Caco-2 (cell line): Measurements from ENCODE around the gene PPP1R2. TPM values are rescaled to one million over a fixed set of nuclear protein-coding genes. Genes with fewer than 3 reads are reported as not detected.

Experiments used
- BruUV-seq: library from RNA; stranded (reverse); fragments of 400-500 nt; replicated peaks from 2 replicates; lab custom pipeline; 2021; lab: Mats Ljungman, UMichigan
- CTCF ChIA-PET: fragments of 300-600 bp; sonication (Branson Sonifier 250); formaldehyde crosslinking; loops from one replicate; lab custom pipeline; 2022; ENCODE audit warnings: antibody characterized with exemption; lab: Charles Lee
- POLR2A ChIA-PET: fragments of 300-600 bp; sonication (Branson Sonifier 250); formaldehyde crosslinking; loops from one replicate; lab custom pipeline; 2022; ENCODE audit warnings: antibody characterized with exemption; lab: Charles Lee
- DNase-seq, 2 experiments: peaks; one replicate each; pipeline versions ENCODE4 v3.0.0 to v3.0.0-alpha.2; 2020 to 2022
- H3K27me3 ChIP-seq: replicated peaks from 2 replicates; pipeline ENCODE4 v1.6.0; 2011; ENCODE audit warnings: low read length; ENCODE audit not compliant: control insufficient read depth, insufficient read depth
- H3K36me3 ChIP-seq: 2 replicates; pipeline ENCODE4 v1.5.1; 2011; ENCODE audit warnings: low read length; ENCODE audit not compliant: control insufficient read depth, insufficient read depth
- H3K4me1 ChIP-seq: fragments of 250-450 bp; sonication (Bioruptor Pico); 2 replicates; pipeline ENCODE4 v1.5.1; 2020; ENCODE audit warnings: mild to moderate bottlenecking
- H3K4me3 ChIP-seq: 2 replicates; pipeline ENCODE4 v1.5.1; 2011; ENCODE audit warnings: low read depth, mild to moderate bottlenecking, control low read depth, low read length
- H3K9me3 ChIP-seq: fragments of 250-450 bp; sonication (Bioruptor Pico); 2 replicates; pipeline ENCODE4 v1.5.1; 2020; ENCODE audit warnings: mild to moderate bottlenecking, moderate library complexity
- H3K27ac Mint-ChIP-seq: one replicate; pipeline ENCODE4 v1.8.0; 2022; ENCODE audit warnings: mixed read lengths; ENCODE audit not compliant: unreplicated experiment
- H3K27me3 Mint-ChIP-seq: one replicate; pipeline ENCODE4 v1.8.0; 2022; ENCODE audit warnings: mixed read lengths; ENCODE audit not compliant: insufficient read depth, unreplicated experiment
- H3K36me3 Mint-ChIP-seq: one replicate; pipeline ENCODE4 v1.8.0; 2022; ENCODE audit warnings: mild to moderate bottlenecking, mixed read lengths; ENCODE audit not compliant: insufficient read depth, unreplicated experiment
- H3K4me1 Mint-ChIP-seq: one replicate; pipeline ENCODE4 v1.8.0; 2022; ENCODE audit warnings: low read depth, mixed read lengths; ENCODE audit not compliant: unreplicated experiment
- H3K4me3 Mint-ChIP-seq: one replicate; pipeline ENCODE4 v1.8.0; 2022; ENCODE audit warnings: mild to moderate bottlenecking, moderate library complexity, mixed read lengths; ENCODE audit not compliant: unreplicated experiment
- H3K9me3 Mint-ChIP-seq: one replicate; pipeline ENCODE4 v1.8.0; 2022; ENCODE audit warnings: mixed read lengths; ENCODE audit not compliant: unreplicated experiment
- intact Hi-C: fragments of 100-400 bp; cut with micrococcal nuclease; formaldehyde crosslinking; loops from one replicate; pipeline ENCODE4 v1.10.0; 2022; ENCODE audit not compliant: unreplicated experiment
- total RNA-seq: library from RNA; stranded (reverse); gene quantifications from 2 replicates; pipeline ENCODE4 v1.2.3, GENCODE V29; 2022
- TF ChIP-seq, protein P1 (sequence below), 2 experiments: fragments of 200-600 bp in 1 of 2; IDR thresholded peaks; 1 replicate in 1 of 2; 2 replicates in 1 of 2; pipeline versions ENCODE4 v1.5.1 to v1.8.0; 2011 to 2022; ENCODE audit warnings: antibody characterized with exemption in 1 of 2, control low read depth in 1 of 2, inconsistent platforms in 1 of 2, low read depth in 1 of 2, low read length in 1 of 2, mild to moderate bottlenecking in 1 of 2, moderate library complexity in 1 of 2; ENCODE audit not compliant: insufficient read depth in 1 of 2, severe bottlenecking in 1 of 2, unreplicated experiment in 1 of 2

Gene PPP1R2
- total RNA-seq, 1 experiment from 2014 or later: 150 TPM

GRCh38 chr3:195568630-195569029 is 25.5 kb upstream of the PPP1R2 start:
- no TSS peak for BruUV-seq
- no peak overlapping the region for H3K4me3 ChIP-seq
- Mint-ChIP-seq H3K4me3 (no peak overlapping the region), H3K27me3 (no peaks in the 10 kb centered on the region), H3K27ac (no peak overlapping the region), H3K36me3 (no peaks in the 10 kb centered on the region), H3K4me1 (peaks cover 13% of the 10 kb centered on the region), H3K9me3 (no peaks in the 10 kb centered on the region)
- ChIA-PET POLR2A (no interaction called here), CTCF (no interaction called here)
- H3K9me3 ChIP-seq: no peaks in the 10 kb centered on the region
- TF ChIP-seq, protein P1, sequence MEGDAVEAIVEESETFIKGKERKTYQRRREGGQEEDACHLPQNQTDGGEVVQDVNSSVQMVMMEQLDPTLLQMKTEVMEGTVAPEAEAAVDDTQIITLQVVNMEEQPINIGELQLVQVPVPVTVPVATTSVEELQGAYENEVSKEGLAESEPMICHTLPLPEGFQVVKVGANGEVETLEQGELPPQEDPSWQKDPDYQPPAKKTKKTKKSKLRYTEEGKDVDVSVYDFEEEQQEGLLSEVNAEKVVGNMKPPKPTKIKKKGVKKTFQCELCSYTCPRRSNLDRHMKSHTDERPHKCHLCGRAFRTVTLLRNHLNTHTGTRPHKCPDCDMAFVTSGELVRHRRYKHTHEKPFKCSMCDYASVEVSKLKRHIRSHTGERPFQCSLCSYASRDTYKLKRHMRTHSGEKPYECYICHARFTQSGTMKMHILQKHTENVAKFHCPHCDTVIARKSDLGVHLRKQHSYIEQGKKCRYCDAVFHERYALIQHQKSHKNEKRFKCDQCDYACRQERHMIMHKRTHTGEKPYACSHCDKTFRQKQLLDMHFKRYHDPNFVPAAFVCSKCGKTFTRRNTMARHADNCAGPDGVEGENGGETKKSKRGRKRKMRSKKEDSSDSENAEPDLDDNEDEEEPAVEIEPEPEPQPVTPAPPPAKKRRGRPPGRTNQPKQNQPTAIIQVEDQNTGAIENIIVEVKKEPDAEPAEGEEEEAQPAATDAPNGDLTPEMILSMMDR (IDR thresholded peaks at IDR 0.05; ENCODE audit: insufficient read depth in 1 of 2, low read depth in 1 of 2, low read length in 1 of 2, severe bottlenecking in 1 of 2, unreplicated experiment in 1 of 2): no peak
- H3K27me3 ChIP-seq: no peaks in the 10 kb centered on the region
- H3K36me3 ChIP-seq: no peaks in the 10 kb centered on the region
- intact Hi-C loops: no loop called here
- no peak for DNase-seq
- peaks cover 7% of the 10 kb centered on the region for H3K4me1 ChIP-seq

- BruUV-seq: no TSS peak
- CTCF ChIA-PET: interaction anchor here (0.6 kb wide), 1 partner anchor 24 kb away, joined by 3 read pairs; no protein-coding TSS in a partner anchor
- POLR2A ChIA-PET: no interaction called here
- H3K36me3 ChIP-seq: no peaks in the 10 kb centered on the region
- intact Hi-C loops: no loop called here
- no peaks in the 10 kb centered on the region for H3K36me3 Mint-ChIP-seq
- no peak overlapping the region for H3K4me3 Mint-ChIP-seq
- no peaks in the 10 kb centered on the region for H3K9me3 Mint-ChIP-seq
- no peaks in the 10 kb centered on the region for H3K9me3 ChIP-seq
- H3K4me1 ChIP-seq: peaks cover 7% of the 10 kb centered on the region
- no peak for DNase-seq
- no peaks in the 10 kb centered on the region for H3K27me3 Mint-ChIP-seq
- no peak overlapping the region for H3K4me3 ChIP-seq
- H3K4me1 Mint-ChIP-seq: peaks cover 13% of the 10 kb centered on the region
- TF ChIP-seq, protein P1 (IDR thresholded peaks at IDR 0.05; ENCODE audit: insufficient read depth in 1 of 2, low read depth in 1 of 2, low read length in 1 of 2, severe bottlenecking in 1 of 2, unreplicated experiment in 1 of 2): no peak
- H3K27me3 ChIP-seq: no peaks in the 10 kb centered on the region
- H3K27ac Mint-ChIP-seq: no peak overlapping the region
Observed at GRCh38 chr3:195566797-195567196, 23.7 kb upstream of the PPP1R2 start.

DNA sequence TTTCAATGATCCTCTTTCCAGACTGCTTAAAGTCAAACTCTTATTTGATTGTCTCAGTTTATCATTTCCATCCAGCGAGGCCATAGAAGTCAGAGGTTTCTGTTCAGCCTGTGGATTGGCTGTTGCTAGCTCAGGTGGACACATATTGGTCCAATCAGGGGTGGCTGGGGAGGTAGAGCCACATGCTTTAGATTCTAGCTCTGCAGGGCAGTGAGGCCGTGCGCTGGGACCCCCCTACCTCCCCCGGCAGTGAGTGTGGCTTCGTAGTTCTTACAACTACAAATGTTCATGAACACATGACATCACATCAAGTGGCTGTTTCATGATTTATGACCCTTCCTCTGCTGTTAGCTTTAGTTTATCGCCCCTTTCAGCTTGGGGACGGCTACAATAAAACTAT is 22.6 kb upstream of the PPP1R2 start:
- ChIA-PET CTCF (no interaction called here), POLR2A (no interaction called here)
- Histone ChIP-seq H3K36me3 (no peaks in the 10 kb centered on the region), H3K9me3 (no peaks in the 10 kb centered on the region), H3K4me3 (no peak overlapping the region), H3K27me3 (no peaks in the 10 kb centered on the region), H3K4me1 (peaks cover 7% of the 10 kb centered on the region)
- intact Hi-C loops: no loop called here
- H3K36me3 Mint-ChIP-seq: no peaks in the 10 kb centered on the region
- no TSS peak for BruUV-seq
- no peaks in the 10 kb centered on the region for H3K9me3 Mint-ChIP-seq
- H3K27ac Mint-ChIP-seq: no peak overlapping the region
- no peaks in the 10 kb centered on the region for H3K27me3 Mint-ChIP-seq
- peaks cover 13% of the 10 kb centered on the region for H3K4me1 Mint-ChIP-seq
- TF ChIP-seq, protein P1 (IDR thresholded peaks at IDR 0.05; ENCODE audit: insufficient read depth in 1 of 2, low read depth in 1 of 2, low read length in 1 of 2, severe bottlenecking in 1 of 2, unreplicated experiment in 1 of 2): no peak
- DNase-seq: no peak
- H3K4me3 Mint-ChIP-seq: no peak overlapping the region
